GM12874 (cell line): ENCODE data around the gene DDX50.

Experiments
- TF ChIP-seq, protein P1 (sequence below): IDR thresholded peaks from 2 replicates; pipeline ENCODE4 v1.5.1; 2011; ENCODE audit warnings: low read depth, mild to moderate bottlenecking, control low read depth, low read length, moderate library complexity; ENCODE audit not compliant: insufficient read depth

DDX50 gene

DNA sequence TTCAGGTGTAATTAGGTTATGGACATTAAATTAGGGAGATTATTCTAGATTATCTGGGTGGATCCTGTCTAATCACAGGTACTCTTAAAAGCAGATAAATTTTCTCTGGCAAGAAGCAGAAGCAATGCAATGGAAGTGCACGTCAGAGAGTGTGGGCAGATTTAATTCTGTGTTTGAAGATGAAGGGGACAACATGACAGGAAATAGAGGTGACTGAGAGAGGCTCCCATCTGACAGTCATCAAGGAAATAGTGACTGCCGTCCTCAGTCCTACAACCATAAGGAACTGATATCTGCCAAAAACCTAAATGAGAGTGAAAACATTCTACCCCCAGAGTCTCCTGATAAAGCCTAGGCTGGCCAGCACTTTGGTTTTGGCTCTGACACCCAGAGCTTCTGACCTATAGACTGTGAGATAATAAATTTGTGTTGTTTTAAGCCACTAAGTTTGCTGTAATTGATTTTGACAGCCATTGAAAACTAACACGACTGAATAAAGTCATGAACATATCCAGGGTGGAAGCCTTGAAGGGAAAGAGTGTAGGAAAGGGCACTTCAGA, 30.5 kb upstream of the DDX50 start:
- TF ChIP-seq, protein P1, sequence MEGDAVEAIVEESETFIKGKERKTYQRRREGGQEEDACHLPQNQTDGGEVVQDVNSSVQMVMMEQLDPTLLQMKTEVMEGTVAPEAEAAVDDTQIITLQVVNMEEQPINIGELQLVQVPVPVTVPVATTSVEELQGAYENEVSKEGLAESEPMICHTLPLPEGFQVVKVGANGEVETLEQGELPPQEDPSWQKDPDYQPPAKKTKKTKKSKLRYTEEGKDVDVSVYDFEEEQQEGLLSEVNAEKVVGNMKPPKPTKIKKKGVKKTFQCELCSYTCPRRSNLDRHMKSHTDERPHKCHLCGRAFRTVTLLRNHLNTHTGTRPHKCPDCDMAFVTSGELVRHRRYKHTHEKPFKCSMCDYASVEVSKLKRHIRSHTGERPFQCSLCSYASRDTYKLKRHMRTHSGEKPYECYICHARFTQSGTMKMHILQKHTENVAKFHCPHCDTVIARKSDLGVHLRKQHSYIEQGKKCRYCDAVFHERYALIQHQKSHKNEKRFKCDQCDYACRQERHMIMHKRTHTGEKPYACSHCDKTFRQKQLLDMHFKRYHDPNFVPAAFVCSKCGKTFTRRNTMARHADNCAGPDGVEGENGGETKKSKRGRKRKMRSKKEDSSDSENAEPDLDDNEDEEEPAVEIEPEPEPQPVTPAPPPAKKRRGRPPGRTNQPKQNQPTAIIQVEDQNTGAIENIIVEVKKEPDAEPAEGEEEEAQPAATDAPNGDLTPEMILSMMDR, result no peak

DNA sequence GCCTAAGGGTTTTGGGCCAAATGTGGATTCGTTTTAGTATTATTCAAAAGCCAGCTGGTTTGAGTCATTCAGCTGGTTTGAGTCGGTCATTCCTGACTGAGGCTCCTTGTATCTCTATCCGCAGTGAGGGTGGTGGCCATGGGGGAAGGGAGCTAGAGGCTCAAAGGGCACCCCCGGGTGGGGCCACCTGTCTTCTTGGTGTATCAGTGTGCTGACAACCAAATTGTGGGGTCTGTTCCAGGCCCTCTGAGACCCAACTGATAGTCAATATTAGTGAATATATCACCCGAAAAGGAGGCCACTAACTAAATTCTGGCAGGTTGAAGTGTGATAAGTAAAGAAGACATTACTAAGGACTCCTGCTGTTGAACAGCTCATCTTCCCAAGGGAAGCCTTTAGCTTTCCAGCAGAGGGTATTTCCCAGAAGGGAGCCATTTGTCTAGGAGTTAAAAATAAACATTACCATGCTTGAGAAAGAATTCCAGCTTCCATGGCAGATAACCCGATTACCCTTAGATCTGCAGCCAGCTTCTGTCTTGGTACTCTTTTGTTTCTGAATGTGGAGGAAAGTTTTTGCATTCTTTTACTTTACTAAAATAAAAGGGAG, 29.9 kb upstream of the DDX50 start:
- TF ChIP-seq, protein P1, result no peak

DNA sequence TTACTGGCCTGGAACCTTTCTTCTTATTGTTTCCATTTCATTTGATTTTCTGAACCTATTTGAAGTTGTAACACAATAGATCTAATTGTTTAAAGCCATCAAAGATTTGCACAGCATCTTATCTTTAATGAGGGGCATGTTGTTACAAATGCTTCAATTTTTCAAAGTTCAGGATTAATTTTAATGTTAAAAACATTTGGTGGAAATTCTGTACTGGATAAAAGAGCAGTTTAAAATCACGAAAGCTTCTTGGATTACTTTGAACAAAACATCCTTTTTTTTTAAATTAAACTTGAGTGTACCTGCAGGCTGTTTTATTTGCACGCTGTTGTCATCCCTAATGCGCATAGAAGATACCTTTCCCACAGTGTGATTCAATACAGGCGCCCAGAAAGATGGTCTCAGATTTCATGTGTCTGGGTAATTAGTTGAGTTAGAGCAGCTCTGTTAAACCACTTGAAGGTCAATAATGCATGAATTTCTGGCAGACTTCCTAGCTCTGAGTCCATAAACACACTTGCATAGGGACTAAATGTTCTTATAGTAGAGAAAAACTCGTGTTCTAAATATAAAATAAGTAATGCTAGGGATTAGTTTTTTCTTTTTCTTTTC, 29.3 kb upstream of the DDX50 start:
- TF ChIP-seq, protein P1, result no peak

DNA sequence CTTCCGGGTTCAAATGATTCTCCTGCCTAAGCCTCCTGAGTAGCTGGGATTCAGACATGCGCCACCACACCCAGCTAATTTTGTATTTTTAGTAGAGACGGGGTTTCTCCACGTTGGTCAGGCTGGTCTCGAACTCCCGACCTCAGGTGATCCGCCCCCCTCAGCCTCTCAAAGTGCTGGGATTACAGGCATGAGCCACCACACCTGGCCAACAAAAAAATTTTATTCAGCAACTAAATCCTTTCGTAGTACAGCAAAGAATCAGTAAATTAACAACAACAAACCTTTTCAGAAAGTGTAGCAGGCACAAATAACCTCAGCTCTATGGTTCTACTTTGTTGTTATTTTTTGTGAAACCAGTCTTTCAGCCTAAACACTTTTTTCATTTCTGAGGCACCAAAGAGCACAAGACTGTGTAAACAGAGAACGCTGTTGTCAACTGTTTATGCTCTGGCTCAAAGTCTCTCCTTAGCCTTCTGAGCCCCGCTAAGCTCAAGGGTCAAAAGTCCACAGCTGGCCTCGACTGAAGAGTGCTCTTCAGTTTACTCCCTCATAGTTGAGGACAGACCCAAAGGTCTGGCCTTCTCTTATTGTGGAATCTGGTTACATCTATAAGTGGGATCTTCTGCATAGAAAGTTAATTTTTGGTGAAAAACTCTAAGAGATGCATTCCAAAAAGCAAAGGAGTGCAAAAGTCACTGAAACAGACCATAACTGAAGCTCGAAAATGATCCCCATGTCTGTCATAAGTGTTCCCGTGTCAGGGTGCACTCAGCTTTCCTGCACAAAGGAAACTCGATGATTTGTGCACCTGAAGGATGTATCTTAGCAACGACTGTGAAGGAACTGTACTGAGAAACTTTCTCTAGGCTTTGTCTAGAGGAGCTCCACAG, 24.6 kb upstream of the DDX50 start:
- TF ChIP-seq, protein P1, result no peak

DNA sequence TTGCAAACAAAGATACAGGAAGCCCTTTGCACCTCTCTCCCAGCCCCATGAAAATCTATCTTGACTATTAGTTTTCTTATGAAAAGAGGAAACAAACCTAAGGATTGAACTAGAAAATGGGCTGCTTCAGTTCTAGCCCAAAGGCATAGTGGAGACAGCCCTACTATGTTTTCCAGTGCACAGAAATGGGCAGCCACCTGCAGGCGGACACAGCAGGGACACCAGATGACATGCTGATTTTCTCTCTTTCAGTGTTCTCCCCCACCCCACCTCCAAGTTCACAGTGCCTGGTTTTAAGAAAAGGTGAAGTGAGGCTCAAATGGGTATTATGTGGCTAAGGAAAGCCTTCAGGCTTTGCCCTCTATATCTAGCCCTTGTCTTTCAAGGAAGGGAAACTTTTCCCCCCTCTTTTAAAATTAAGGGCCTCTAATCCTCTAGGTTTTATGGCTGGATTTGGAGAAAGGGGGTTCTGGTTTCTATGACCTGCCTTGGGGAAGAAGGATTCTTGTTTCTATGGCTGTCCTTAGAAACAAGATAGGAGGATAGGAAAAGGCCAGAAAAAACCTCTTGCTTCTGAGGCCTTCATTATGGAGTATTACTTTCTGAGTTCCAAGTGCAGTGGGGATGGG, 23.5 kb upstream of the DDX50 start:
- TF ChIP-seq, protein P1, result no peak

DNA sequence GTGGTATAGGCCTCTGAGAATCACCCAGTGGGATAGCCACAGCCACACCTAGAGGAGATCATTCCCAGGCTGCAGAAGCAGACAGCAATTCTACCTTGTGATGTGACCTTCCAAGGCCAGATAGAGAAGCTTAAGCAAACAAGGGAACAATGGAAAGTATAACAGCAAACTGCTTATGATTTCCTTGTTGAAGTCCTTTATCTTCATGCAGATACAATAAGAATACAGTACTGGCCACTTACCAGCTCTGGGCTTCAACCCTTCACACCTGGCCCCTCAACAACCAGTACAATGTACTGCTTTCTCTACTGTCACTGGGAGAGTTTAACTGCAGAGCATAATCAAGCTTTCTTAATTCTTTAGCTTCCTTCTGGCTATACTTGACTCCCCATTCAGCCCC, 22.6 kb upstream of the DDX50 start:
- TF ChIP-seq, protein P1, result no peak

DNA sequence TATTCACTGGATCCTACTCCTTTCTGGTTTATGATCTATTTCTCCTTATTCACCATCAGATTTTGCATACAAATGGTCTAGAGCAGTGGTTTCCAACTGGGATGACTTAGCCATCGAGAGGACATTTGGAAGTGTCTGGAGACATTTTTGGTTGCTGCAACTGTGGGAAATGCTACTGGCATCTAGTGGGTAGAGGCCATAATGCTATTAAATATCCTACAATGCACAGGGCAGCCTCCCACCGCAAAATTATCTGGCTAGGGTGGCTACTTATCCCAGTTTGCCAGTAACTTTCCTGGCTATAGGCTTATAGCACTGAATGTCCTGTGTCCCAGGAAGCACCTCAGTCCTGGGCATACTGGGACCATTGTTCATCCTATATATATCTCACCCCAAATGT, 21.5 kb upstream of the DDX50 start:
- TF ChIP-seq, protein P1, result no peak
